Measurements from ENCODE around the gene SC5D. TPM values are rescaled to one million over a fixed set of nuclear protein-coding genes. Genes with fewer than 3 reads are reported as not detected.

The SC5D gene
- total and polyA plus RNA-seq, 2 of the 4 experiments (the other 2 are of a cell fraction): 21.3 to 21.7 TPM

DNA sequence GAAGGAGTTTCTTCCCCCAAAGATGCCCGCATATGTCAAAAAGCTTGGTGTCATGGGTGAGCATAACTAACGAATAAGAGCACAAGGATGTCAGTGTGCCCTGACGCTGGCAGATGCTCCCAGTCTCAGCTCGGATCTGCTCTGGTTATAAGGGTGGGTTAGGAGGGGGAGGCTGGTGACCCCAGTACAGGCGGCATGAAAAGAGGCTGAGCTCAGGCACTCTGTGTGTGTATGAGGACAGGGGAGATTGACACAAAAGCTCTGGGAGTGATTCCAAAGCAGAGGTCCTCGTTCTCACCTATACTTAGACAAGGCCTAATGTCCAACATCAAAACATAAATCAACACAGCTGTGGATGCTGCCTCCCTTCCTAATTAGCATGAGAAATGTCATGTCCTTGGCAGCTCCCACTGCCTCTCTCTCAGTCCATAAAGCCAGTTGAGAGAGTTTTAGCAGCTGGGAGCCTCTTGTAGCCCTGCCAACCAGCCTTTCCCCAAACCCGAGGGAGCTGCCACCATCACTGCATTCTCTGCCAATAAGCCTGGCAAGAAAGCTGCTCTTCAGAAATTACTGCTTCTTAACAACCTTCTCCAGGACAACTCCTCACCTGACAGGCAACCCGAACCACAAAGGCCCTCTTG lies 59.8 kb downstream of the SC5D start:
- H2AK5ac ChIP-seq (ENCODE audit: low read depth, low read length): no peak overlapping the region
- no peak overlapping the region for H2BK5ac ChIP-seq (ENCODE audit: low read depth, low read length, poor library complexity, severe bottlenecking)
- no peaks in the 10 kb centered on the region for H3K9me3 ChIP-seq (ENCODE audit: control insufficient read depth, insufficient read depth, low read length)
- H3K4me3 ChIP-seq (ENCODE audit: insufficient read depth, low read depth, low read length): no peak overlapping the region
- H2BK120ac ChIP-seq (ENCODE audit: low read depth, low read length): no peak overlapping the region
- dilution Hi-C loops (cut with HindIII; ENCODE audit: low sequenced_read_pairs, unreplicated experiment): no loop called here
- POLR2A ChIA-PET (ENCODE audit: unreplicated experiment): interaction anchor here (0.5 kb wide), 1 partner anchor 19 kb away, joined by 5 read pairs; no protein-coding TSS in a partner anchor
- H3K4me2 ChIP-seq (ENCODE audit: low read depth, low read length): no peak overlapping the region
- H3K4ac ChIP-seq (ENCODE audit: low read depth, low read length): no peak overlapping the region
- WGBS, 2 experiments (ENCODE audit: extremely low coverage in 2 of 2, insufficient read length in 1 of 2): 44% methylated on average over 1 of the region's 8 CpGs; no CpG with 5 or more reads in 1 of the 2 experiments
- TF ChIP-seq FOS (IDR thresholded peaks at IDR 0.05; ENCODE audit: low read depth, low read length) (no peak), MAFK (IDR thresholded peaks at IDR 0.05; ENCODE audit: low read depth, low read length) (no peak), RFX5 (IDR thresholded peaks at IDR 0.05; ENCODE audit: low read depth, low read length) (no peak), BHLHE40 (IDR thresholded peaks at IDR 0.05; ENCODE audit: low read depth, low read length) (no peak)
- no peak overlapping the region for H3K27ac ChIP-seq (ENCODE audit: insufficient read depth, low read length)
- no peaks in the 10 kb centered on the region for H3K79me1 ChIP-seq (ENCODE audit: low read depth in 1 of 2, low read length in 2 of 2)
- H3K14ac ChIP-seq (replicated peaks; ENCODE audit: low read depth, low read length): no peak overlapping the region
- DNase-seq (no peak), ATAC-seq (ENCODE audit: low read depth) (no peak)
- no peak overlapping the region for H3K18ac ChIP-seq (ENCODE audit: low read depth, low read length)
- in situ Hi-C loops (cut with MboI; ENCODE audit: low sequenced_read_pairs): no loop called here
- H3K4me1 ChIP-seq (ENCODE audit: control insufficient read depth, insufficient read depth, low read length): no peaks in the 10 kb centered on the region
- H3K9me1 ChIP-seq (ENCODE audit: insufficient read depth, low read length): no peaks in the 10 kb centered on the region
- no peaks in the 10 kb centered on the region for H4K20me1 ChIP-seq (ENCODE audit: insufficient read depth, low read length)
- H2BK15ac ChIP-seq (ENCODE audit: low read depth, low read length): no peak overlapping the region
- H4K91ac ChIP-seq (ENCODE audit: insufficient read depth, low read depth, low read length): no peak overlapping the region
- H2AFZ ChIP-seq (replicated peaks; ENCODE audit: low read length, poor library complexity): no peak overlapping the region
- H3K27me3 ChIP-seq (ENCODE audit: control insufficient read depth, insufficient read depth, low read length): peaks cover 34% of the 10 kb centered on the region
- no peak overlapping the region for H3K9ac ChIP-seq (ENCODE audit: low read depth, low read length)
- no peak overlapping the region for H4K5ac ChIP-seq (ENCODE audit: low read depth, low read length)
- H2AK9ac ChIP-seq (replicated peaks; ENCODE audit: low read depth, low read length, poor library complexity): no peak overlapping the region
- intact Hi-C loops (cut with micrococcal nuclease): no loop called here
- no peak overlapping the region for H3K56ac ChIP-seq (ENCODE audit: extremely low read depth, insufficient read depth, low read length)
- CTCF ChIA-PET: no interaction called here
- no peak overlapping the region for H3K23ac ChIP-seq (ENCODE audit: low read depth, low read length)
- no peaks in the 10 kb centered on the region for H3K36me3 ChIP-seq (ENCODE audit: control insufficient read depth, insufficient read depth, low read length)
- H4K8ac ChIP-seq (ENCODE audit: low read depth in 2 of 2, low read length in 2 of 2): no peak overlapping the region
- no peak overlapping the region for H2BK20ac ChIP-seq (ENCODE audit: low read depth, low read length)
- BruUV-seq (replicated peaks): no TSS peak
